Vagina (tissue), 2 donors: ENCODE measurements around the gene KDM6A.

Experiments
- CTCF ChIP-seq, 3 experiments: fragments of 450-650 bp in 2 of 3; fragments of 200-600 bp in 1 of 3; sonication (generic) in 1 of 3; IDR thresholded peaks; one replicate each; pipeline ENCODE4 v1.5.1; 2017 to 2019; ENCODE audit warnings: antibody characterized with exemption in 3 of 3, mild to moderate bottlenecking in 2 of 3, moderate library complexity in 2 of 3
- POLR2A ChIP-seq, 2 donors: fragments of 450-650 bp; IDR thresholded peaks; one replicate each; pipeline ENCODE4 v1.6.1; 2017; ENCODE audit warnings: antibody characterized with exemption in 2 of 2, mild to moderate bottlenecking in 2 of 2, moderate library complexity in 2 of 2
- POLR2AphosphoS5 ChIP-seq, 2 donors: sonication (generic); formaldehyde crosslinking; IDR thresholded peaks; one replicate each; pipeline ENCODE4 v1.9.0; 2017; ENCODE audit warnings: antibody characterized with exemption in 2 of 2, mild to moderate bottlenecking in 2 of 2, low read depth in 1 of 2; ENCODE audit not compliant: insufficient read depth in 1 of 2

GRCh38 chrX:44890247-44890646 is 17.3 kb downstream of the KDM6A start:
- TF ChIP-seq POLR2AphosphoS5 (IDR thresholded peaks at IDR 0.05; ENCODE audit: insufficient read depth in 1 of 2, low read depth in 1 of 2) (no peak), CTCF (IDR thresholded peaks at IDR 0.05) (no peak), POLR2A (IDR thresholded peaks at IDR 0.05) (no peak)
